Tibial nerve (tissue), 4 donors: ENCODE data around the gene SLIT3.

Experiments used
- CTCF ChIP-seq, 5 experiments: fragments of 200-600 bp in 3 of 5; fragments of 450-650 bp in 2 of 5; sonication (generic) in 3 of 5; IDR thresholded peaks; one replicate each; pipeline ENCODE4 v1.5.1; 2016 to 2019; ENCODE audit warnings: antibody characterized with exemption in 5 of 5, mild to moderate bottlenecking in 3 of 5, moderate library complexity in 2 of 5
- EP300 ChIP-seq, 2 donors: sonication (generic); formaldehyde crosslinking; IDR thresholded peaks; one replicate each; pipeline ENCODE4 v1.6.1; 2017; ENCODE audit warnings: antibody characterized with exemption in 2 of 2, mild to moderate bottlenecking in 1 of 2
- POLR2A ChIP-seq, 2 donors: fragments of 450-650 bp; IDR thresholded peaks; one replicate each; pipeline ENCODE4 v1.6.1; 2017; ENCODE audit warnings: antibody characterized with exemption in 2 of 2, mild to moderate bottlenecking in 2 of 2, moderate library complexity in 2 of 2

GRCh38 chr5:169223595-169223953 is 77.4 kb downstream of the SLIT3 start:
- TF ChIP-seq CTCF (IDR thresholded peaks at IDR 0.05) = no peak
- no peak for TF ChIP-seq EP300 (IDR thresholded peaks at IDR 0.05)
- TF ChIP-seq POLR2A (IDR thresholded peaks at IDR 0.05) = no peak
